Measurements from ENCODE around the gene NME9.

Gene NME9

DNA sequence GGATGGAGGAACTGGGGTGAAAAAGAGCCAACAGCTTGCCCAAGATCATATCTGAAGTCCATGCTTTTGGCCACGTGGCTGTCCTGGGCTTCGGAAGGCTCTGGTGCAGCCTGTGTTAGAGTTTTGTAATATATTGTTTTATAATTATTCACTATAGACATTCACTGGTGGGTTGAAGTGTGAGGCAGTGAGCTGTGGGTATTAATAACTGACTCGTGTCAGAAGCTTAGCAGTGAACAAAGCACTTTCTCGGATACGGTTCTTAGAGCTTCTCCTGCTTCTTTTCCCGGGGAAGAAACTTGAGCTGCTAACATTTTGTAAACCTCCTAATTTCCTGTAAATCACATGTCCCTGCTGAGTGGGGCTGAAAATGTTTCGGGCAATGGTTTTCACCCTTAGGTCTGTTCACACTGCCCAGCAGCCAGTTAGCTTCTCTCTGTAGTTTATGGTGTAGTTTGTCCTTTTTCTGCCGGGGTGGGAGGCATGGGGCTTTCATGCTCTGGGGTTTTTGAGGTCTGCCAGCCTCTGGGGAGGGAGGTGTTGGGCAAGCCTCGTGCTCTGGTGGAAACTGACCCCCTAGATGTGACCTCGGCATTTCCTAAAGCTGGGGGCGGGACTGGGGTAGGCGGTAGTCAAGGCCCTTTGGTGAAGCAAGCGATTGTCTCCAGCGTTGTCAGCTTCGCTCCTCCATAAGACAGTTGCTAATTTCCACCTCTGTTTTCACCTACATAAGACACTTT lies 20.4 kb upstream of the NME9 start:
- peaks cover 20% of the 10 kb centered on the region for H3K79me2 ChIP-seq (ENCODE audit: control insufficient read depth, insufficient read depth, low read length, unreplicated experiment)
- peak overlapping the region; percentile 5; the same call in 1 of the 2 replicates for H3K27ac ChIP-seq (ENCODE audit: low read depth, low read length)
- no peaks in the 10 kb centered on the region for H3K27me3 ChIP-seq (ENCODE audit: insufficient read depth, low read length)
- H3K4me3 ChIP-seq (ENCODE audit: low read depth, low read length): peak overlapping the region; percentile 94
- no peaks in the 10 kb centered on the region for H3K4me1 ChIP-seq (ENCODE audit: control insufficient read depth, insufficient read depth, low read length, unreplicated experiment)
- peak overlapping the region; percentile 26 for H2AFZ ChIP-seq (ENCODE audit: low read length, unreplicated experiment)
- H3K36me3 ChIP-seq (ENCODE audit: insufficient read depth, low read length): no peaks in the 10 kb centered on the region

DNA sequence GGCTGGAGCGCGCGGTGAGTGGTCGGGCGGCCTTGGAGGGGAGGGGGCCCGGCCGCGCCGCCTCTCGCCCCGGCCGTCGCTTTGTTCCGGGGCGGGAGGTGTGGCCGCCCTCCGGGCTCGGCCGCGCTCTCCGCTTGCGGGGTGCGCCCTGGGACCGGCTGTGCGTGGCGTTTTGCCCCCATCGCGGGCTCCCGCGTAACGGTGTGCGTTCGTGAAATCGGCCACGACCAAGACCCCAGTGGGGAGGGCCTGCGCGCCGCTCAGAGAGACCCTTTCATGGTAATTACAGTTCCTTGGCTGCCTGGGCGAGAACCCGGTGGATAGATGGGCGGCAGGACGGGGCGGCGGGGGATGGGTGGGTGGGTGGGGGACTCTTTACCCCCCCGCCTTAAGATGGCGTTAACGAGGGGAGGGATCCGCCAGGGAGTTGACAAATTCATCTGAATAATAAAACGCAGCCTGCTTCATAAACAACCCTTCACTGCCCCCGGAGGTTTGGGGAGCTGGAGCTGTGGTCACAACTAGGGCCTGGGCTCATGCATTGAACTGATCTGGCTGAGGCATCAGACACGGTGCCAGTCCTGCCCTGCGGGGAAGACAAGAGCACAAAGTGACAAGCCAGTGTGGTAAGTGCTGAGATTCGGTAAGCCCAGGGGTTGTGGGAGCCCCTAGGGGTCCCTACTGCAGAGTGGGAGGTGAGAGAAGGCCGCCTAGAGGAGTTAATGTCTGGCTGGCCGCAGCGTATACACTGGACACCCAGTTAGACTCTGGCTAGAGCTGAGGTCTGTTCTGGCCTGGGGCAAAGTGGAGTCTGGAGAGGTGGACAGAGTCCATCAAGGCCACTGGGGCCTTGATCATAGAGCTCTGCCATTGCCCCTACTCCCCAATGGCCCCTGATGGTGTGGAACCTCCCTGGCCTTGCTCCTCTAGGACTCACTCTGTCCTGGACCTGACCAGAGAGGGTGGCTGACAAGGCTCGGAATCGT lies 19.4 kb upstream of the NME9 start:
- peak overlapping the region; percentile 30; the same call in 1 of the 2 replicates for H3K27ac ChIP-seq (ENCODE audit: low read depth, low read length)

DNA sequence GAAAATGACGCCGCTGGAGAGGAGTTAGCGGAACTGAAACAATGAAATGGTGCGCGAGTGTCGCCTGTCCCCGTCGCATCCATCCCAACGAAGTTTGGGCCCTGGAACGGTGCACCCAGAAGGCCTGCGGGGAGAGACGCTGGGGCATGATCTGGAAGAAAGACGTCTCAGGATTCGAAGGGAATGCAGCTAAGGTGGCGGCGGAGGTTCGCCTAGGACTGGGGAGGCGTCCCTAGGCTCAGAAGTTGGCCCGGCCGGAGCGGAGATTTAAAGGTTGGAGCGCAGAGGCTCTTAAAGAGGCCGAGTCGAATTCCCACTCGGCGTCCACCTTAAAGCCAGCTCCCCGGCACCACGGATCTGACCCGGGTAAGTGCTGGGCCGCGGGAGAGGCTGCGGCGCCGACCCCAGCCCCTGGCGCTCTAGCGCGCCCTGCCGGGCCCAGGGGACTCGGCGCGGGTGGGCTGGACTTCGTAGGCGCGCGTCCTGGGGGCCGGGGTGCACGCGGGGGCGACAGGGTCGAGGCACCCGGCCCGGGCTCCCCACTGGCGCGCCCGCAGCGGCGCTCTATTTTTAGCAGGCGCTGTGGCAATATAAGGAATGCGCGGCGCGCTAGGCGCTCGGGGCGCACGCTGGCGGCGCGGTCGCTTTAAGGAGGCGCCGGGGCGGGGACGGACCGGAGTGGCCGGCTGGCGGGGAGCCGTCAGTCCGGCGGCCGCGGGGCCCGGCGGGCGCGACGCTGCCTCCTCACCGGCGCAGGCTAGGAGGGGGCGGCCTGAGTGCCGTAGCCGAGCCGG lies 18.5 kb upstream of the NME9 start, which contains the start of gene MRAS:
MRAS (plus strand) TSS at position 620 of the 794 bp plus-strand sequence. CDS start 24,305 bp downstream, outside the sequence.
- Histone ChIP-seq H3K4me1 (ENCODE audit: control insufficient read depth, insufficient read depth, low read length, unreplicated experiment) (no peaks in the 10 kb centered on the region), H3K27ac (ENCODE audit: low read depth, low read length) (peak within 1 kb of the TSS; percentile 30), H3K36me3 (ENCODE audit: insufficient read depth, low read length) (no peaks in the 10 kb centered on the region), H2AFZ (ENCODE audit: low read length, unreplicated experiment) (peak within 1 kb of the TSS; percentile 97), H3K27me3 (ENCODE audit: insufficient read depth, low read length) (no peaks in the 10 kb centered on the region), H3K79me2 (ENCODE audit: control insufficient read depth, insufficient read depth, low read length, unreplicated experiment) (peaks cover 18% of the 10 kb centered on the region), H3K4me3 (ENCODE audit: low read depth, low read length) (peak within 1 kb of the TSS; percentile 94)

More for the DNA sequence above, 19.4 kb upstream of the NME9 start:
- Histone ChIP-seq H2AFZ (ENCODE audit: low read length, unreplicated experiment) (peak overlapping the region; percentile 97), H3K4me1 (ENCODE audit: control insufficient read depth, insufficient read depth, low read length, unreplicated experiment) (no peaks in the 10 kb centered on the region), H3K36me3 (ENCODE audit: insufficient read depth, low read length) (no peaks in the 10 kb centered on the region), H3K79me2 (ENCODE audit: control insufficient read depth, insufficient read depth, low read length, unreplicated experiment) (peaks cover 20% of the 10 kb centered on the region), H3K4me3 (ENCODE audit: low read depth, low read length) (peak overlapping the region; percentile 94), H3K27me3 (ENCODE audit: insufficient read depth, low read length) (no peaks in the 10 kb centered on the region)

DNA sequence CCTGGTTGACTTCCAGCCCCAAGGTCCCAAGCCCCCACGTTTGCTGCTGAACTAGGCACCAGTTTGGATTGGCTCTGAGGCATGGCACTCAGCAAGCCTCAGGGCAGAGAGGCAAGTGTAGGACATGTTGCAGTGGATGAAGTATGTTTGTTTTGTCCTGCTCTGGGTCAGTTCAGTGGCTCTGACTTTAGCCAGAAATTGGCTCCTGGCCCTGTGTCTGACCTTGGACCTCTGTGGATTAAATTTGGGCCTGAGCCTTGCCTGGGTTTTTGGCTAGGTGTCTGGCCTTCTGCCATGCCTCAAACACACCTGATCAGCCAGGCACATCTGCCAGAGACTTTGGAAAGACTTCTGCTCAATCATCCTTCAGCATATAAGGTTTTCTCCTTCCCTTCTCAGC lies 15.1 kb upstream of the NME9 start:
- Histone ChIP-seq H3K27me3 (ENCODE audit: insufficient read depth, low read length) (no peaks in the 10 kb centered on the region), H3K36me3 (ENCODE audit: insufficient read depth, low read length) (no peaks in the 10 kb centered on the region), H3K4me1 (ENCODE audit: control insufficient read depth, insufficient read depth, low read length, unreplicated experiment) (no peaks in the 10 kb centered on the region), H2AFZ (ENCODE audit: low read length, unreplicated experiment) (no peak overlapping the region), H3K79me2 (ENCODE audit: control insufficient read depth, insufficient read depth, low read length, unreplicated experiment) (peaks cover 6% of the 10 kb centered on the region), H3K27ac (ENCODE audit: low read depth, low read length) (no peak overlapping the region), H3K4me3 (ENCODE audit: low read depth, low read length) (no peak overlapping the region)

DNA sequence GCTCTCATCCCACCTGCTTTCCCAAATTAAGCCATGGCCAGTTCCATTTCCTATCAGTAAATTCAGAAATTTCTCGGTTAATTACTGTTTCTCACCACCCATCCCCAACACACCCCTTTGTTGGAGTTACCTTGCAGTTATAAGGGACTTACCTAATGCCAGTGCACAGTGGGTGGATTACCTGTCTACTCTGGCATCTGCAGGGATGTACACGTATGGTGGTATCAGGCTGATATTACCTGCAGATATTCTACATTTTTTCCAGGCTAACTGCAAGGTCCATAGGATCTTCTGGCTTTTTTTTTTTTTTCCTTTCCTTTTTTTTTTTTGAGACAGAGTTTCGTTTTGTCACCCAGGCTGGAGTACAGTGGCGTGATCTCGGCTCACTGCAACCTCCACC lies 10.9 kb upstream of the NME9 start:
- H3K4me1 ChIP-seq (ENCODE audit: control insufficient read depth, insufficient read depth, low read length, unreplicated experiment): no peaks in the 10 kb centered on the region
- no peak overlapping the region for H2AFZ ChIP-seq (ENCODE audit: low read length, unreplicated experiment)
- H3K27ac ChIP-seq (ENCODE audit: low read depth, low read length): no peak overlapping the region
- no peaks in the 10 kb centered on the region for H3K79me2 ChIP-seq (ENCODE audit: control insufficient read depth, insufficient read depth, low read length, unreplicated experiment)
- no peaks in the 10 kb centered on the region for H3K36me3 ChIP-seq (ENCODE audit: insufficient read depth, low read length)
- no peaks in the 10 kb centered on the region for H3K27me3 ChIP-seq (ENCODE audit: insufficient read depth, low read length)
- no peak overlapping the region for H3K4me3 ChIP-seq (ENCODE audit: low read depth, low read length)

DNA sequence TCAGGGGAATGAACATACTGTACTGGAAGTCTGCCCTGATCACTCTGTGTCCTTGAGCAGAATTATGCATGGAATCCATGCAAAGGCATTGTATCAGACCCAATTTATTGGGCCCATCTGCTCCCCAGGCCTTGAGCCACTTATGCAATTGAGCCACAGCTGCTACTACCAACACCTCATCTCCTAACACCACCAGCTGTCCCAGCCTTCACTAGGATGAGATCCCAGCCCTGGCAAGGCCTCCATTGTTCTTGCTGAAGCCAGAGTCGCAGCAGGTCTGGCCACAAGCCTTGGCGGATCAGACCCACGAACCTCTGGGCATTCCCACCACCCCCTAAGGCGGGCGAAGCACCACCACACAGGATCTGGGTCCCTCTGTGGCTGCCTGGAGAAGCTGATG lies 9.2 kb upstream of the NME9 start:
- no peaks in the 10 kb centered on the region for H3K36me3 ChIP-seq (ENCODE audit: insufficient read depth, low read length)
- no peak overlapping the region for H3K4me3 ChIP-seq (ENCODE audit: low read depth, low read length)
- no peaks in the 10 kb centered on the region for H3K4me1 ChIP-seq (ENCODE audit: control insufficient read depth, insufficient read depth, low read length, unreplicated experiment)
- peaks cover 12% of the 10 kb centered on the region; the same call in 1 of the 2 replicates for H3K27me3 ChIP-seq (ENCODE audit: insufficient read depth, low read length)
- no peaks in the 10 kb centered on the region for H3K79me2 ChIP-seq (ENCODE audit: control insufficient read depth, insufficient read depth, low read length, unreplicated experiment)
- no peak overlapping the region for H2AFZ ChIP-seq (ENCODE audit: low read length, unreplicated experiment)
- no peak overlapping the region for H3K27ac ChIP-seq (ENCODE audit: low read depth, low read length)

DNA sequence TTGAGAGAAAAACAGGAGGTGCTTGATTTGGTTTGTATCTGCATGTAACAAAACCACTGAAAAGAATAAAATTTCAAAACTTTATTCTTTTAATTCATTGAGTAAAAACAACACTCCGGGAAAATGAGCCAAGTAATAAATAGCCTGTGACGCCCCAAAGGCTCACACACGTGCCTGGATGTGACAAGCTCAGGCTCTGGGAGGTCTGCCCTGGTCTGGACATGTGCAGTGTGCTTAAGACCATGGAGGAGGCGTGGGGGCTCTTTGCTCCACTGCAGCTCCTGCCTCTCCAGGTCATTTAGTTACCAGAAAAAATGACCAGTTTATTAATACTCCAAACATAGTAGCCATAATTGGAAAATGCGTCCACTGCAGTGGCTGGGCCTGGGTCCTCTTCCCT lies 8.6 kb upstream of the NME9 start:
- H3K27ac ChIP-seq (ENCODE audit: low read depth, low read length): no peak overlapping the region
- no peaks in the 10 kb centered on the region for H3K36me3 ChIP-seq (ENCODE audit: insufficient read depth, low read length)
- no peaks in the 10 kb centered on the region for H3K4me1 ChIP-seq (ENCODE audit: control insufficient read depth, insufficient read depth, low read length, unreplicated experiment)
- no peak overlapping the region for H2AFZ ChIP-seq (ENCODE audit: low read length, unreplicated experiment)
- no peak overlapping the region for H3K4me3 ChIP-seq (ENCODE audit: low read depth, low read length)
- H3K79me2 ChIP-seq (ENCODE audit: control insufficient read depth, insufficient read depth, low read length, unreplicated experiment): no peaks in the 10 kb centered on the region
- peaks cover 12% of the 10 kb centered on the region; the same call in 1 of the 2 replicates for H3K27me3 ChIP-seq (ENCODE audit: insufficient read depth, low read length)

DNA sequence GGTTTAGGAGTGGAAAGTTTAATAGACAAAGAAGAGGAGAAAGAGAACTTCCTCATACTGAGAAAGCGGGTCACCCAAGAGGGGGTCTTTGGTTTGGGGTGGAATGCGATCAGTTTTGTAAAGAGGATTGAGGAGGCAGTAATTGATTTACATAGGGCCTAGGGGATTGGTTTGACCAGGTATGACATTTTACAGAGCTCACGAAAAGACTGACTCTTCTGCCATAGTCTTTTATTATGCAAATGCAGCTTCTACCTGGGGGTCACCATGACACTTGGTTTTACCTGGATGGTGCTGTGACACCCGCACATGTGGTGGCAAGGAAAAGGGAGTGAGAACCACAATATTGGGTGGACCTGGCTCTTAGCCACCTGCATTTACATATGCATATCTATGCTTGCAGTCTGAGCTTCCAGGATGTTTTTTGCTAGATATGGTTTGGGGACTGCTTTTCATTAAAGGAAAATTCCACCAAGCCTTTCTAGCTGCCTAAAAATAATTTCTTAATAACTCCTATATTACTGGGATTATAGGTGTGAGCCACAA lies 6.9 kb upstream of the NME9 start:
- H3K27ac ChIP-seq (ENCODE audit: low read depth, low read length): no peak overlapping the region
- H3K36me3 ChIP-seq (ENCODE audit: insufficient read depth, low read length): no peaks in the 10 kb centered on the region
- H3K4me3 ChIP-seq (ENCODE audit: low read depth, low read length): no peak overlapping the region
- H3K79me2 ChIP-seq (ENCODE audit: control insufficient read depth, insufficient read depth, low read length, unreplicated experiment): no peaks in the 10 kb centered on the region
- no peak overlapping the region for H2AFZ ChIP-seq (ENCODE audit: low read length, unreplicated experiment)
- peaks cover 12% of the 10 kb centered on the region; the same call in 1 of the 2 replicates for H3K27me3 ChIP-seq (ENCODE audit: insufficient read depth, low read length)
- no peaks in the 10 kb centered on the region for H3K4me1 ChIP-seq (ENCODE audit: control insufficient read depth, insufficient read depth, low read length, unreplicated experiment)

DNA sequence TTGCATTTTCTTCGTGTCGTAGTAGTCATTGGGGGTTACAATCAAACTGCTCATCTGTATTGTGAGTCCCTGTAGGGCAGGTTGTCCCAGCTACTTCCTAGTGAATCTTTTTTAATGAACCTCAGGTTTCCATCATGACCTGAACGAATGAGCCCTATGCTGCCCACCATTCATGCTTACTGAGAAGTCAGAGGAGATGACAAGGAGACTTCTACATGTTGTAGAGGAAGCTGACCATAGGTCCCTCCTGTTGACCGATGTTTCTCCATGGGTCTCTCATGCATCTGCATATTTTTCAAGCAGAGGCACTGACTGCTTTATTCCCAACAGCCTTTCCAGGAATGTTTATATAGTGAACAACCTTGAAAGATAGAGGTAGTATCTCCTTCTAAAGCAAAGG lies 5.0 kb upstream of the NME9 start:
- no peak overlapping the region for H3K4me3 ChIP-seq (ENCODE audit: low read depth, low read length)
- no peak overlapping the region for H3K27ac ChIP-seq (ENCODE audit: low read depth, low read length)
- no peaks in the 10 kb centered on the region for H3K4me1 ChIP-seq (ENCODE audit: control insufficient read depth, insufficient read depth, low read length, unreplicated experiment)
- H3K27me3 ChIP-seq (ENCODE audit: insufficient read depth, low read length): peaks cover 12% of the 10 kb centered on the region; the same call in 1 of the 2 replicates
- no peaks in the 10 kb centered on the region for H3K79me2 ChIP-seq (ENCODE audit: control insufficient read depth, insufficient read depth, low read length, unreplicated experiment)
- H2AFZ ChIP-seq (ENCODE audit: low read length, unreplicated experiment): no peak overlapping the region
- H3K36me3 ChIP-seq (ENCODE audit: insufficient read depth, low read length): no peaks in the 10 kb centered on the region
